ENCODE data around the gene CEMIP2. TPM values are rescaled to one million over a fixed set of nuclear protein-coding genes. Genes with fewer than 3 reads are reported as not detected.

CEMIP2 gene
- total and polyA plus RNA-seq, 10 of the 15 experiments (the other 5 are each of a cell fraction or from before 2014, with no cell fraction given) = 0.50 to 19.2 (median 1.2) TPM

- ChIA-PET SMC1A (ENCODE audit: uncharacterized antibody, unreplicated experiment) (interaction anchor here (1.7 kb wide), 1 partner anchor 14 kb away, joined by 3 read pairs; no protein-coding TSS in a partner anchor), POLR2A (no interaction called here), RAD21 (ENCODE audit: unreplicated experiment) (no interaction called here), CTCF (interaction anchor here (0.7 kb wide), 1 partner anchor 291 kb away, joined by 3 read pairs; no protein-coding TSS in a partner anchor)
- H3K4me1 ChIP-seq (ENCODE audit: control insufficient read depth, insufficient read depth, low read length) = no peaks in the 10 kb centered on the region
- no peaks in the 10 kb centered on the region for H3K79me2 ChIP-seq (ENCODE audit: control insufficient read depth, insufficient read depth, low read length)
- H3K9me3 ChIP-seq (replicated peaks; ENCODE audit: control insufficient read depth, insufficient read depth, low read length) = no peaks in the 10 kb centered on the region
- FAIRE-seq = no peak
- BruUV-seq (replicated peaks) = no TSS peak
- in situ Hi-C loops (cut with MboI) = no loop called here
- no peak for ATAC-seq
- no peak overlapping the region for H3K27ac ChIP-seq (ENCODE audit: control insufficient read depth, insufficient read depth)
- no peaks in the 10 kb centered on the region for H4K20me1 ChIP-seq (ENCODE audit: control insufficient read depth, insufficient read depth)
- DNase-seq (ENCODE audit: low read depth, low spot score) = no peak
- H3K27me3 ChIP-seq (replicated peaks in 1 of 2; ENCODE audit: control insufficient read depth in 2 of 2, insufficient read depth in 2 of 2, low read length in 1 of 2) = no peaks in the 10 kb centered on the region
- no peak overlapping the region for H2AFZ ChIP-seq (ENCODE audit: control insufficient read depth, low read depth, low read length)
- H3K4me3 ChIP-seq = no peak overlapping the region
- WGBS (ENCODE audit: insufficient coverage, insufficient replicate concordance, low lambda C conversion rate, missing lambda C conversion rate) = 0% methylated on average over 1 of the region's 1 CpG
- H3K4me2 ChIP-seq (ENCODE audit: control insufficient read depth, insufficient read depth) = no peak overlapping the region
- intact Hi-C loops (cut with micrococcal nuclease; ENCODE audit: unreplicated experiment) = no loop called here
- no peaks in the 10 kb centered on the region for H3K36me3 ChIP-seq (ENCODE audit: control insufficient read depth in 2 of 2, insufficient read depth in 2 of 2, low read length in 1 of 2)
- no peak overlapping the region for H3K9ac ChIP-seq (ENCODE audit: control insufficient read depth, insufficient read depth, low read length)
- TF ChIP-seq CUX1 (IDR thresholded peaks at IDR 0.05; ENCODE audit: insufficient replicate concordance, low read depth, low read length) (no peak), ATF3 (IDR thresholded peaks at IDR 0.05; ENCODE audit: borderline replicate concordance, extremely low read depth, low read depth, low read length) (no peak), E2F8 (IDR thresholded peaks at IDR 0.05; ENCODE audit: low read depth, partially characterized antibody) (no peak), ESRRA (IDR thresholded peaks at IDR 0.05; ENCODE audit: low read length) (no peak), E4F1 (IDR thresholded peaks at IDR 0.05; ENCODE audit: borderline replicate concordance, partially characterized antibody) (no peak), MLLT1 (IDR thresholded peaks at IDR 0.05) (no peak), PBX3 (IDR thresholded peaks at IDR 0.05; ENCODE audit: insufficient replicate concordance, low read depth, low read length) (no peak), TCF12 (IDR thresholded peaks at IDR 0.05; ENCODE audit: low read depth, low read length) (no peak), RAD51 (IDR thresholded peaks at IDR 0.05) (no peak)
Measured at GRCh38 chr9:71733176-71733575, 35.1 kb downstream of the CEMIP2 start.

Data from GM12878 (cell line).